Fibroblast of pulmonary artery (primary cell): ENCODE results near the gene NAV3.

Source experiments
- DNase-seq: peaks from one replicate; pipeline ENCODE4 v3.0.0-alpha.2; 2010; ENCODE audit warnings: low read depth
- H3K4me3 ChIP-seq: replicated peaks from 2 replicates; pipeline ENCODE4 v1.5.1; 2011; ENCODE audit warnings: low read depth, mild to moderate bottlenecking, control low read depth, low read length, moderate library complexity
- CTCF ChIP-seq: IDR thresholded peaks from 2 replicates; pipeline ENCODE4 v1.5.1; 2011; ENCODE audit warnings: mild to moderate bottlenecking, control low read depth, low read length, inconsistent platforms; ENCODE audit errors: missing control alignments

Gene NAV3

GRCh38 chr12:77837876-77838291 lies 7.2 kb downstream of the NAV3 start:
- peak; percentile 44 for DNase-seq
- TF ChIP-seq CTCF, result no peak
- no peak overlapping the region for H3K4me3 ChIP-seq

GRCh38 chr12:77841521-77841920 lies 10.8 kb downstream of the NAV3 start:
- no peak for TF ChIP-seq CTCF
- no peak overlapping the region for H3K4me3 ChIP-seq
- peak; percentile 51 for DNase-seq

- TF ChIP-seq CTCF, result no peak
- DNase-seq, result no peak
- no peak overlapping the region for H3K4me3 ChIP-seq
Measured at GRCh38 chr12:77842430-77842829, 11.7 kb downstream of the NAV3 start.

- H3K4me3 ChIP-seq, result no peak overlapping the region
- TF ChIP-seq CTCF, result no peak
- peak; percentile 67 for DNase-seq
Measured at GRCh38 chr12:77845831-77846230, 15.1 kb downstream of the NAV3 start.

- DNase-seq, result peak; percentile 70
Measured at GRCh38 chr12:77847060-77847541, 16.4 kb downstream of the NAV3 start.

GRCh38 chr12:77847680-77848431 lies 17.2 kb downstream of the NAV3 start:
- peak overlapping the region; percentile 1 for H3K4me3 ChIP-seq
- DNase-seq, result peak; percentile 83
- TF ChIP-seq CTCF, result no peak

More at GRCh38 chr12:77847060-77847541, 16.4 kb downstream of the NAV3 start:
- H3K4me3 ChIP-seq, result no peak overlapping the region
- no peak for TF ChIP-seq CTCF

GRCh38 chr12:77850129-77850528 lies 19.4 kb downstream of the NAV3 start:
- TF ChIP-seq CTCF, result no peak
- no peak overlapping the region for H3K4me3 ChIP-seq
- no peak for DNase-seq
